Duodenal mucosa (tissue), 2 donors: Measurements from ENCODE around the gene VPS8.
"Not testable (repeated sequence)": the region's sequence is repeated elsewhere in the genome, so short reads cannot be mapped to it uniquely, and the experiment has no call there.

Experiments used
- H3K27ac ChIP-seq: one replicate; pipeline ENCODE4 v1.7.0; 2013; ENCODE audit warnings: low read depth, low read length
- H3K27me3 ChIP-seq, 2 donors: one replicate each; pipeline ENCODE4 v1.7.0; 2013; ENCODE audit warnings: low read length in 2 of 2, control low read depth in 1 of 2; ENCODE audit not compliant: insufficient read depth in 2 of 2, control insufficient read depth in 1 of 2
- H3K36me3 ChIP-seq, 2 donors: one replicate each; pipeline ENCODE4 v1.7.0; 2013; ENCODE audit warnings: low read length in 2 of 2, control low read depth in 1 of 2; ENCODE audit not compliant: insufficient read depth in 2 of 2, control insufficient read depth in 1 of 2
- H3K4me1 ChIP-seq, 2 donors: one replicate each; pipeline ENCODE4 v1.7.0; 2013; ENCODE audit warnings: low read length in 2 of 2, control low read depth in 1 of 2; ENCODE audit not compliant: insufficient read depth in 2 of 2, control insufficient read depth in 1 of 2
- H3K4me3 ChIP-seq, 2 donors: one replicate each; pipeline ENCODE4 v1.7.0; 2013; ENCODE audit warnings: low read length in 2 of 2, low read depth in 1 of 2
- H3K9ac ChIP-seq, 2 donors: one replicate each; pipeline ENCODE4 v1.7.0; 2013; ENCODE audit warnings: low read length in 2 of 2, low read depth in 1 of 2
- H3K9me3 ChIP-seq, 2 donors: one replicate each; pipeline ENCODE4 v1.7.0; 2013; ENCODE audit warnings: low read length in 2 of 2, control low read depth in 1 of 2; ENCODE audit not compliant: control insufficient read depth in 1 of 2

VPS8 gene

DNA sequence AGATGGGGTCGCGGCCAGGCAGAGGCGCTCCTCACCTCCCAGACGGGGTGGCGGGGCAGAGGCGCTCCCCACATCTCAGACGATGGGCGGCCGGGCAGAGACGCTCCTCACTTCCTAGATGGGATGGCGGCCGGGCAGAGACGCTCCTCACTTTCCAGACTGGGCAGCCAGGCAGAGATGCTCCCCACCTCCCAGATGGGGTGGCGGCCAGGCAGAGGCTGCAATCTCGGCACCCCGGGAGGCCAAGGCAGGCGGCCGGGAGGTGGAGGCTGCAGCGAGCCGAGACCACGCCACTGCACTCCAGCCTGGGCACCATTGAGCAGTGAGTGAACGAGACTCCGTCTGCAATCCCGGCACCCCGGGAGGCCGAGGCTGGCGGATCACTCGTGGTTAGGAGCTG is 191.9 kb downstream of the VPS8 start:
- H3K36me3 ChIP-seq: peaks cover 10 to 27% of the 10 kb centered on the region in 2 donors
- not testable (repeated sequence) for H3K27me3 ChIP-seq, H3K27ac ChIP-seq, H3K4me1 ChIP-seq, H3K4me3 ChIP-seq, H3K9ac ChIP-seq, H3K9me3 ChIP-seq

DNA sequence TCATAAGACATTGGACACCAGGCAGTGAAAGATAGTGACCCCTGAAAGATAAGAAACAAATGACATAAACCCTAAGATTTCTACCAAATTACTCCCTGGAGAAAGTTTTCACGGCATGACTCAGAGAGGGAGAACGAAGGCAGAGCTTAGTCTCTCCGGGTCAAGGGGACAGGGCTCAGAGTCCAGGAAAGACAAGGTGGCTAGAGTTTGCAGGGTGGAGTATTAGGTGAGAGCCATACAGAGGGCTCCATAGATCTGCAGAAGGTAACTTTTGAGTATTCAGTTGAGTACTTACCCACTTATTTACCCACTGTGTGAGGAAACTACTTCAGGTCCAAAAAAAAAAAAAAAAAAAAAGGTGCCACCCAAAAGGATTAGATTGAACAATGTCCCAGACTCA is 197.7 kb downstream of the VPS8 start:
- Histone ChIP-seq H3K27me3 (no peaks in the 10 kb centered on the region), H3K4me1 (no peaks in the 10 kb centered on the region), H3K9me3 (peaks cover 4 to 7% of the 10 kb centered on the region in 2 donors), H3K9ac (no peak overlapping the region), H3K27ac (no peak overlapping the region), H3K4me3 (no peak overlapping the region), H3K36me3 (peaks cover 0 to 3% of the 10 kb centered on the region in 2 donors)

DNA sequence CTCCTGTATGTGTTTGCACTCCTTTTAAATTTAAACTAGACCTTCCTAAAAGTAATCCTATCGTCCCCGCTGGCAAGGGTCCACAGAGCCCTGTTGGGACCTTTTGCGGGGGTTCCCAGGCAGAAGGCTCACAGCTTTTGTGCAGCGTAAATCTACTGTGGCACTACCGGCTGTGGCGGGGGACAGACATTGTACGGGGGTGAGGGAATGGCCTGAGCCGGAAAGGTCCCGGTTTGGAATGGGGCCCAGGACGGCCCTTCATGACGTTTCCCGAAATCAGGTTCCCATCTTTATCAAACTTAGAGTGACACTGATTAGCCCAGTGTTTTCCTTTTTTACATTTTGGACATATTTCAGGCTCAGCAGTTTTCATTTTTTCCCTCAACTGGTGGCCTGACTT is 205.6 kb downstream of the VPS8 start:
- H3K9me3 ChIP-seq, H3K27me3 ChIP-seq, H3K4me3 ChIP-seq, H3K9ac ChIP-seq, H3K4me1 ChIP-seq, H3K27ac ChIP-seq, H3K36me3 ChIP-seq: not testable (repeated sequence)

DNA sequence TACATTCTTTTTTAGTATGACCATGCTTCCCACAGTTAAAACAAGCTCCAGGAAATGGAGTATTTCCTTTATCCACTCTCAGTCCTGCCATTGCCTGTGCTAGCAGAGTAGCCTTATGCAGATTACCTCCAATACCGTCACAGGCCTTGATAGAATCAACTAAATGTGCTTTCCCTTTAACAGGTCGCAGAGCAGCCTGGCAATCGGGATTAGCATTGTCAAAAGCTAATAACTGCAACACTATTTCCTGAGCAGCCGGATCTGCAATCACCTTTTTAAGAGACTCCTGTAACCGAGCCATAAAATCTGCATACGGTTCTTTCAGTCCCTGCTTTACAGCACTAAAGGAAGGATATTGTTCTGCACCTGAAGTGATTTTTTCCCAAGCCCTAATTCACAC is 206.0 kb downstream of the VPS8 start:
- H3K4me3 ChIP-seq: not testable (repeated sequence)

DNA sequence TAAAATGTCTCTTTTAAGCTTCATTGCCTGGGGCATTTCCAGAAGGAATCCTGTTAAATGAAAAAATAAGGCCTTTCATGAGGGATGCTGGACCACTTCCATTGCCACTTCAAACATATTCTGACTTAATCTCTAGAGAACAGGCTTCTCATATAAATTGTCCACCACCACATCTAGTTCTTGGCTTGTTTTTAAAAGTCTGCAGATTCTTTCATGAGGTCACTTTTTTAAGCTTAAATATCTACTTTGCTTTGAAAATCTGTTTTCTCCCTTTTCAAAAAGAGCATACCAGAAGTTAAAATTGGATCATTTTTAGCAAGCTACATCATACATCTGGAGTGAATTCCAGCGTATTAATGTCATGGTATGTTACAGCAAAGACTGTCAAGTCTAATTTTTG is 209.3 kb downstream of the VPS8 start:
- peaks cover 6 to 7% of the 10 kb centered on the region in 2 donors for H3K9me3 ChIP-seq
- peaks cover 0 to 13% of the 10 kb centered on the region in 2 donors for H3K36me3 ChIP-seq
- no peak overlapping the region for H3K9ac ChIP-seq
- H3K27me3 ChIP-seq: no peaks in the 10 kb centered on the region
- no peak overlapping the region for H3K27ac ChIP-seq
- H3K4me3 ChIP-seq: no peak overlapping the region
- H3K4me1 ChIP-seq: no peaks in the 10 kb centered on the region

More for the DNA sequence above, 206.0 kb downstream of the VPS8 start:
- not testable (repeated sequence) for H3K27ac ChIP-seq, H3K9me3 ChIP-seq, H3K4me1 ChIP-seq, H3K36me3 ChIP-seq, H3K27me3 ChIP-seq, H3K9ac ChIP-seq

DNA sequence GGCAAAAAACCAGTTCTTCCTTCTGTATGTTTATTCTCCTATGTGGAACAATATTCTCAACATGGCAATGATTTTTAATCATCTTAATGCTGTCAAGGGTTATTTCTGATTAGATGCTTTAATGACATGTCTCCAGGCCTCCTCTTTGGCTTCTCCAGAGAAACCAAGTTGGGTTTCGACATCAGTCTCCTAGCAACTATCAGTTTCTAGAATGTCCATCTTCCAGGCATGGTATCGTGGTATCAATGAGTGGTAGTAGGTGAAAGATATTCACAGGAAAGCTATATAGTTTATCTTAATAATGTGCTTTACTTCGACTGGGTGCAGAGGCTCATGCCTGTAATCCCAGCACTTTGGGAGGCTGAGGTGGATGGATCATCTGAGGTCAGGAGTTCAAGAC is 212.4 kb downstream of the VPS8 start:
- no peak overlapping the region for H3K4me3 ChIP-seq
- H3K9ac ChIP-seq: no peak overlapping the region
- no peaks in the 10 kb centered on the region for H3K9me3 ChIP-seq
- peaks cover 7 to 25% of the 10 kb centered on the region in 2 donors for H3K36me3 ChIP-seq
- no peak overlapping the region for H3K27ac ChIP-seq
- no peaks in the 10 kb centered on the region for H3K4me1 ChIP-seq
- H3K27me3 ChIP-seq: no peaks in the 10 kb centered on the region

DNA sequence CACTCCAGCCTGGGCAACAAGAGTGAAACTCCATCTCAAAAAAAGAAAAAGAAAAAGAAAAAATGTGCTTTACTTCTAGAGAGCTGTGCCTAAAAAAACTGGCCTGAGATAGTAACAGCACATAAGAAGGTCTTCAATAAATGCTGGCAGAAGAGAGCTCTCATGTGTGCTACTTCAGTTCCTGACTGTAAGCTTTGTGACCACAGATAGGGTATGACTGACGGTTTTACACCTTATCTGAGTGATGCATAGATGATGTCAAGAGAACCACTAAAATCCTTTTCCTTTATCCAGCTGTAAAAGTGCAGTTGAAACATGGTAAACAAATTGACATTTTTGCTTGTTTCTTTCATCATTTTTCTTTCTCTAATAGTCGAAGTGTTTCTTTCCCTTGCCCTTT is 213.0 kb downstream of the VPS8 start:
- Histone ChIP-seq H3K4me3 (no peak overlapping the region), H3K27me3 (no peaks in the 10 kb centered on the region), H3K4me1 (no peaks in the 10 kb centered on the region), H3K27ac (no peak overlapping the region), H3K36me3 (peaks cover 8 to 27% of the 10 kb centered on the region in 2 donors), H3K9ac (no peak overlapping the region), H3K9me3 (no peaks in the 10 kb centered on the region)

DNA sequence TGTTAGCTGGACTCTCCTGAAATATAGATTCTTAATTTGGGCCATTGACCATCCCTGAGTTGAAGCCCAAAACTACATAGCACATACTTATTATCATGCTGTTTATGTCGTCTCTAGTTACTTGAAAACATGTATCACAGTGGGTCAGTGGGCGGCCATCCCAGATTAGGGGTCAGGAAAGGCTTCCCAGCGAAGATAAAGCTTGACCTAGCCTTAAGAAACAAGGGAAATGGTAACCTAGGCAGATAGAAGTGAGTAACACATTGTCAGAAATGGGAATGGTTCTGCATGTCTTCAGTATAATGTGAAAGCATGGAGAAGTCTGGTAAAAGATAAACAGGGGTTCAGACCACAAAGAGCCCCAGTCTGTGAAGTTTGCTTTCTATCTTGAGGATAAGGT is 216.2 kb downstream of the VPS8 start:
- Histone ChIP-seq H3K4me1 (no peaks in the 10 kb centered on the region), H3K27me3 (no peaks in the 10 kb centered on the region), H3K9ac (no peak overlapping the region), H3K36me3 (peaks cover 13 to 37% of the 10 kb centered on the region in 2 donors), H3K9me3 (no peaks in the 10 kb centered on the region), H3K27ac (no peak overlapping the region), H3K4me3 (no peak overlapping the region)

DNA sequence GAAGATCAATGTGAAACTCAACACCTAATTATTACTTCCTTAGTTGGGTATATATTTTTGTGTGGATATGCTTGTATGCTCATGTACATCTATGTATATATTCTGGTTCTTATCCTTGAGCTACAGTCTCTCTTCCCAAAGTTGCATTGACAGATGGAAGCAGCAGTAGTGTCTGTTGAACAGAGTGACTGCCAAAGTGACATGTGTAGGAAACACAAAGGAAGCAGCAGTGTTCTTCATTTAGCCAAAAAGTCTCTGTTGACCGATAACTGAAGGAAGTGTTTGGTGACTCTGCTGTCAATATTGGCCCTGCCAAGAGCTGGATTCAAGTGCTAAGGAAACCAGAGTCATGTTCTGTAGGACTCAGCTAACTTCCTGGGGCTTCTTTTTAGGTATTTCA is 217.1 kb downstream of the VPS8 start:
- peaks cover 13 to 42% of the 10 kb centered on the region in 2 donors for H3K36me3 ChIP-seq
- H3K9me3 ChIP-seq: no peaks in the 10 kb centered on the region
- H3K4me1 ChIP-seq: no peaks in the 10 kb centered on the region
- H3K27me3 ChIP-seq: no peaks in the 10 kb centered on the region
- H3K27ac ChIP-seq: no peak overlapping the region
- no peak overlapping the region for H3K9ac ChIP-seq
- no peak overlapping the region for H3K4me3 ChIP-seq

DNA sequence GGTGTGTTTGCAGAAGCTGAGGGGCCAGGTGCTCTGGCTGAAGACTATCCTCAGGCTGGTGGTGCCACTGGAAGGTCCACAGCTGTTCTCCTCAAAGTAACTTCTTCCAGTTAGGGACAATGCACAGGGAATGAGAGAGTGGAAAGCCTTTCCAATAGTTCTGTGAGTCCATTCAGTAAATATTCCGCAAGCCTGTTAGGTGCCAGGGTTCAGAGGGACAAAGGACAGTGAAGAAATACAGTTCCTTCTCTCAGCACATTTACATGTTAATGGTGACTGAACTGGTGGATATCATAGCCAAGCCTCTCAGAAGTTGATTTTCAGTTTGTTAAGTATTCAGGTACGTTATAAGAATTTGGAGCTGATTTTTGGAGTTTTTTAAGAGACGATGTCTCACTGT is 218.4 kb downstream of the VPS8 start:
- Histone ChIP-seq H3K9me3 (no peaks in the 10 kb centered on the region), H3K9ac (no peak overlapping the region), H3K36me3 (peaks cover 13 to 34% of the 10 kb centered on the region in 2 donors), H3K27ac (no peak overlapping the region), H3K4me3 (no peak overlapping the region), H3K4me1 (no peaks in the 10 kb centered on the region), H3K27me3 (no peaks in the 10 kb centered on the region)

DNA sequence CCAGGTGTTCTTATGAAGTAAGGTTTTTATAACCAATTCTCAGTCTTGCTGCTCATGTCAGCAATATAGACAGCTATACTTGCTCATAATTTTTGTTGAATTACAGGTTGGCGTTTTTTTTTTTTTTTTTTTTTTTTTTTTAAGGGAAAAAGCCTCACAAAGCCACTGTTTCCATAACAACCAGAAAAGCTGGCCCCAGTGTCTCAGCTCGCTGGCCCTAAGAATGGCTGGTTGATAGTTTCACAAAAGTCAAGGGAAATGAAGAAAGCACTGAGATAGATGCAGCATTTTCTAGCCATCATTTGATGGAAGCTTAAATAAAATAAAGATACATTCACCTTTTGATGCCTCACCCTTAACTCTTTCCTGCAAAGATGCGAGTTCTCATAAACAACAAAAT is 219.0 kb downstream of the VPS8 start:
- no peaks in the 10 kb centered on the region for H3K27me3 ChIP-seq
- no peak overlapping the region for H3K27ac ChIP-seq
- H3K36me3 ChIP-seq: peaks cover 13 to 29% of the 10 kb centered on the region in 2 donors
- no peak overlapping the region for H3K4me3 ChIP-seq
- no peaks in the 10 kb centered on the region for H3K4me1 ChIP-seq
- peaks cover 0 to under 1% of the 10 kb centered on the region in 2 donors for H3K9me3 ChIP-seq
- no peak overlapping the region for H3K9ac ChIP-seq
